ENCODE measurements around the gene DNAJA3. TPM values are rescaled to one million over a fixed set of nuclear protein-coding genes. Genes with fewer than 3 reads are reported as not detected.

The DNAJA3 gene
- total and polyA plus RNA-seq, 9 of the 15 experiments (the other 6 are each of a cell fraction or from before 2014, with no cell fraction given): 8.1 to 105 (median 79.0) TPM

DNA sequence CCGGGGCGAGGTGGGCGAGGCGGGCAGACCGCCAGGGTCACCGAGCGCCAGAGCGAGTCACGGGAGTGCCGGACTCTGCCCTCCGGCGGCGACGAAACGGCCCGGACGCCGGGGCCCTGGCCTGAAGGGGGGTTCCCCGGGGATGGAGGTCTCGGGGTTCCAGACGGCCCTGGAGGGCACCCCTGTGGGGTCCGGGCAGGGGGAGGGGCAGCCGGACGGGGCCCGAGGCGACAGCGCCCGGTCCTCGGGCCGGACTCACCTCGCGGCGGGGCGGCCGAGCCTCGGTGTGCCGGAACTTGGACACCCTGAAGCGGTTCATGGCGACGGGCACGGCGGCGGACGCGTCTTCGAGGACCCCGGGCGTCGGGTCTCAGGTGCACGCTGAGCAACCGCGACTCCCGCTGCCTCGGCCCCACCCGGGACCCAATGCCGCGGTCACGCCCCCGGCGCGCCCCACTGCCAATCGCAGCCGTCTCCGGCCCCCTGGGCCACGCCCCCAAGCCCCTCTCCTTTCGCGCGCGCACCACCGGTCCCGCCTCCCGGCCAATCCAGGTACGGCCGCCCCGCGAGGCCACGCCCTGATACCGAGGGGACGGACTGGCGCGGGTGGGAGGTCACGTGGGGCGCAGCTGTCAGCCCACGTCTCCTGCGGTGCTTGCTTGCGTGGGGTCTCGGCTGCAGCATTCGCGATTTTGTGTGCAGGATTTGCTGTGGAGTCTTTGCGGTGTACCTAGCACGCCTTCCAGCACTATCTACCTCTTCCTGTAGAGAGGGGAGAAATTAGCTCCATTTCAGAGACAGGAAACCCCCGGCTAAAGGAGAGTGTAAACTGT lies 9.3 kb upstream of the DNAJA3 start, which contains the start of gene CORO7:
Gene CORO7 (minus strand): TSS at position 397 of the 833 bp plus-strand sequence. CDS start 78 bp downstream, at position 319.
- H3K27me3 ChIP-seq (ENCODE audit: control insufficient read depth in 2 of 2, insufficient read depth in 2 of 2, low read length in 2 of 2): no peaks in the 10 kb centered on the region
- H2AFZ ChIP-seq (ENCODE audit: low read depth, low read length): peak within 1 kb of the TSS; percentile 89
- H3K9me1 ChIP-seq (ENCODE audit: control insufficient read depth, insufficient read depth, low read length): no peaks in the 10 kb centered on the region
- H3K4me3 ChIP-seq: peak within 1 kb of the TSS; percentile 91
- H4K20me1 ChIP-seq (replicated peaks; ENCODE audit: control insufficient read depth, insufficient read depth, low read length): peaks cover 32% of the 10 kb centered on the region
- H3K9me3 ChIP-seq (replicated peaks; ENCODE audit: control insufficient read depth, insufficient read depth, low read depth, low read length): no peaks in the 10 kb centered on the region
- in situ Hi-C loops (cut with MboI): no loop called here
- H3K79me2 ChIP-seq (ENCODE audit: control insufficient read depth, insufficient read depth, low read length): peaks cover 41% of the 10 kb centered on the region
- CTCF ChIA-PET (ENCODE audit: low intra/inter-chr PET ratio): no interaction called here
- intact Hi-C loops (cut with micrococcal nuclease): loop anchor here (1.0 to 10.0 kb wide), 2 partner anchors 9 to 538 kb away; partner anchors contain the start of genes DNAJA3 and SEC14L5
- POLR2A ChIA-PET: interaction anchor here (0.6 to 4.2 kb wide), 7 partner anchors 9 to 374 kb away, joined by 3 to 35 read pairs (median 6); partner anchors contain the start of gene DNAJA3
- H3K27ac ChIP-seq (ENCODE audit: extremely low read depth, low read depth, low read length): peak within 1 kb of the TSS; percentile 93
- peak within 1 kb of the TSS; percentile 89 to 92 for H3K9ac ChIP-seq (ENCODE audit: insufficient read depth in 1 of 2, low read depth in 2 of 2, low read length in 2 of 2)
- H3K4me1 ChIP-seq (replicated peaks in 1 of 2; ENCODE audit: control insufficient read depth in 2 of 2, insufficient read depth in 2 of 2, low read length in 2 of 2): peaks cover 21 to 38% of the 10 kb centered on the region in 2 experiments; a peak in 4 of 5 replicates
- peak within 1 kb of the TSS; percentile 93 for H3K4me2 ChIP-seq (ENCODE audit: insufficient read depth, low read length)
- DNase-seq (ENCODE audit: extremely low read depth in 1 of 4, low spot score in 3 of 4): peak; percentile 97 to 98 (median 98)
- ATAC-seq: peak; percentile 97
- BruUV-seq (replicated peaks): no TSS peak
- peak; percentile 83 for FAIRE-seq
- H3K36me3 ChIP-seq (ENCODE audit: control insufficient read depth, insufficient read depth, low read length): peaks cover 30% of the 10 kb centered on the region; the same call in 2 of the 3 replicates
- under 1% methylated on average over 60 of the region's 92 CpGs for WGBS (ENCODE audit: insufficient coverage, low coverage, missing lambda C conversion rate)
- TF ChIP-seq RAD51 (IDR thresholded peaks at IDR 0.05; ENCODE audit: borderline replicate concordance, low read depth) (peak; percentile 97), SP2 (IDR thresholded peaks at IDR 0.05; ENCODE audit: extremely low read depth, low read depth, low read length, poor library complexity, severe bottlenecking) (peak; percentile 31), HMGN3 (IDR thresholded peaks at IDR 0.05; ENCODE audit: borderline replicate concordance, extremely low read depth, insufficient read length, low read depth, low read length) (peak; percentile 61), CXXC5 (CRISPR knock-in tag; IDR thresholded peaks at IDR 0.05) (peak; percentile 74), ZNF282 (CRISPR knock-in tag; IDR thresholded peaks at IDR 0.05) (0 out of 2 replicates have a peak, but pooled peaks have one; percentile 79), HOXB6 (CRISPR knock-in tag; IDR thresholded peaks at IDR 0.05; ENCODE audit: borderline replicate concordance) (no peak), CTBP1 (IDR thresholded peaks at IDR 0.05; ENCODE audit: borderline replicate concordance) (peak; percentile 96), SMAD4 (CRISPR knock-in tag; conservative IDR thresholded peaks at IDR 0.05) (0 out of 2 replicates have a peak, but pooled peaks have one; percentile 13)
- TF ChIP-seq, protein P1, sequence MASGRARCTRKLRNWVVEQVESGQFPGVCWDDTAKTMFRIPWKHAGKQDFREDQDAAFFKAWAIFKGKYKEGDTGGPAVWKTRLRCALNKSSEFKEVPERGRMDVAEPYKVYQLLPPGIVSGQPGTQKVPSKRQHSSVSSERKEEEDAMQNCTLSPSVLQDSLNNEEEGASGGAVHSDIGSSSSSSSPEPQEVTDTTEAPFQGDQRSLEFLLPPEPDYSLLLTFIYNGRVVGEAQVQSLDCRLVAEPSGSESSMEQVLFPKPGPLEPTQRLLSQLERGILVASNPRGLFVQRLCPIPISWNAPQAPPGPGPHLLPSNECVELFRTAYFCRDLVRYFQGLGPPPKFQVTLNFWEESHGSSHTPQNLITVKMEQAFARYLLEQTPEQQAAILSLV (tag; IDR thresholded peaks at IDR 0.05): no peak
- TF ChIP-seq, protein P2, sequence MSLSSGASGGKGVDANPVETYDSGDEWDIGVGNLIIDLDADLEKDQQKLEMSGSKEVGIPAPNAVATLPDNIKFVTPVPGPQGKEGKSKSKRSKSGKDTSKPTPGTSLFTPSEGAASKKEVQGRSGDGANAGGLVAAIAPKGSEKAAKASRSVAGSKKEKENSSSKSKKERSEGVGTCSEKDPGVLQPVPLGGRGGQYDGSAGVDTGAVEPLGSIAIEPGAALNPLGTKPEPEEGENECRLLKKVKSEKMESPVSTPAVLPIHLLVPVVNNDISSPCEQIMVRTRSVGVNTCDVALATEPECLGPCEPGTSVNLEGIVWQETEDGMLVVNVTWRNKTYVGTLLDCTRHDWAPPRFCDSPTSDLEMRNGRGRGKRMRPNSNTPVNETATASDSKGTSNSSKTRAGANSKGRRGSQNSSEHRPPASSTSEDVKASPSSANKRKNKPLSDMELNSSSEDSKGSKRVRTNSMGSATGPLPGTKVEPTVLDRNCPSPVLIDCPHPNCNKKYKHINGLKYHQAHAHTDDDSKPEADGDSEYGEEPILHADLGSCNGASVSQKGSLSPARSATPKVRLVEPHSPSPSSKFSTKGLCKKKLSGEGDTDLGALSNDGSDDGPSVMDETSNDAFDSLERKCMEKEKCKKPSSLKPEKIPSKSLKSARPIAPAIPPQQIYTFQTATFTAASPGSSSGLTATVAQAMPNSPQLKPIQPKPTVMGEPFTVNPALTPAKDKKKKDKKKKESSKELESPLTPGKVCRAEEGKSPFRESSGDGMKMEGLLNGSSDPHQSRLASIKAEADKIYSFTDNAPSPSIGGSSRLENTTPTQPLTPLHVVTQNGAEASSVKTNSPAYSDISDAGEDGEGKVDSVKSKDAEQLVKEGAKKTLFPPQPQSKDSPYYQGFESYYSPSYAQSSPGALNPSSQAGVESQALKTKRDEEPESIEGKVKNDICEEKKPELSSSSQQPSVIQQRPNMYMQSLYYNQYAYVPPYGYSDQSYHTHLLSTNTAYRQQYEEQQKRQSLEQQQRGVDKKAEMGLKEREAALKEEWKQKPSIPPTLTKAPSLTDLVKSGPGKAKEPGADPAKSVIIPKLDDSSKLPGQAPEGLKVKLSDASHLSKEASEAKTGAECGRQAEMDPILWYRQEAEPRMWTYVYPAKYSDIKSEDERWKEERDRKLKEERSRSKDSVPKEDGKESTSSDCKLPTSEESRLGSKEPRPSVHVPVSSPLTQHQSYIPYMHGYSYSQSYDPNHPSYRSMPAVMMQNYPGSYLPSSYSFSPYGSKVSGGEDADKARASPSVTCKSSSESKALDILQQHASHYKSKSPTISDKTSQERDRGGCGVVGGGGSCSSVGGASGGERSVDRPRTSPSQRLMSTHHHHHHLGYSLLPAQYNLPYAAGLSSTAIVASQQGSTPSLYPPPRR (CRISPR knock-in tag; IDR thresholded peaks at IDR 0.05; ENCODE audit: borderline replicate concordance): 0 out of 2 replicates have a peak, but pooled peaks have one; percentile 14
- TF ChIP-seq, protein P3, sequence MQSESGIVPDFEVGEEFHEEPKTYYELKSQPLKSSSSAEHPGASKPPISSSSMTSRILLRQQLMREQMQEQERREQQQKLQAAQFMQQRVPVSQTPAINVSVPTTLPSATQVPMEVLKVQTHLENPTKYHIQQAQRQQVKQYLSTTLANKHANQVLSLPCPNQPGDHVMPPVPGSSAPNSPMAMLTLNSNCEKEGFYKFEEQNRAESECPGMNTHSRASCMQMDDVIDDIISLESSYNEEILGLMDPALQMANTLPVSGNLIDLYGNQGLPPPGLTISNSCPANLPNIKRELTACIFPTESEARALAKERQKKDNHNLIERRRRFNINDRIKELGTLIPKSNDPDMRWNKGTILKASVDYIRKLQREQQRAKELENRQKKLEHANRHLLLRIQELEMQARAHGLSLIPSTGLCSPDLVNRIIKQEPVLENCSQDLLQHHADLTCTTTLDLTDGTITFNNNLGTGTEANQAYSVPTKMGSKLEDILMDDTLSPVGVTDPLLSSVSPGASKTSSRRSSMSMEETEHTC (IDR thresholded peaks at IDR 0.05): peak; percentile 57
